ENCODE results near the gene GHR. TPM values are rescaled to one million over a fixed set of nuclear protein-coding genes. Genes with fewer than 3 reads are reported as not detected.
A peak's percentile ranks its signal among the peaks of the same experiment; 100 is the strongest.

The GHR gene
- total and polyA plus RNA-seq, 2 donors (not counting 3 experiments of a cell fraction or from before 2014, with no cell fraction given), result 0.27 to 0.28 TPM

DNA sequence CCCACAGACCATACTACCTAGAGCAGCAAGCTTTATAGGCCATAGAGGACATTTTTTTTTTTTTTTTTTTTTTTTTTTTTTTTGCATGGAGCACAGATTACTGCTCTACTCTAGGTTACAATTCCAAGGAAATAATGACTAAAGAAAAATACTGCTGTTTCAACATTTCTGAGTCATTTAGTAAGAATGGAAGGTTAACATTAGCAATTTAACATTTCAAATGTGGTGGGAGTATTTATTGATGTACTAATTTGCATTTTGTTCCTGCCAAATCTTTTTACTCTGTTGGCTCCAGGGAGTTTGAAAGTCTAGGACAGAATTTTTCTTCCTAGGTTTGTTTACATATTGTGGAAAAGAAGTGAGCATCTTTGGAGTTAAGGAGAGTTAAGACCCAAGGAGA, 191.3 kb downstream of the GHR start:
- H3K27me3 ChIP-seq (ENCODE audit: control insufficient read depth in 2 of 2, insufficient read depth in 2 of 2, low read length in 2 of 2), result no peaks in the 10 kb centered on the region
- no peak overlapping the region for H3K4me3 ChIP-seq (replicated peaks in 1 of 3; ENCODE audit: insufficient read depth in 1 of 3, low read depth in 1 of 3, low read length in 3 of 3)
- no peak overlapping the region for H2AFZ ChIP-seq (ENCODE audit: low read depth, low read length)
- H3K4me2 ChIP-seq (ENCODE audit: insufficient read depth, low read length), result no peak overlapping the region
- H4K20me1 ChIP-seq (replicated peaks; ENCODE audit: control insufficient read depth, extremely low read depth, insufficient read depth, low read length), result no peaks in the 10 kb centered on the region
- no peak overlapping the region for H3K27ac ChIP-seq (ENCODE audit: insufficient read depth, low read depth, low read length)
- H3K4me1 ChIP-seq (ENCODE audit: control insufficient read depth, extremely low read depth, insufficient read depth, low read length), result no peaks in the 10 kb centered on the region
- H3K79me2 ChIP-seq (ENCODE audit: control insufficient read depth, insufficient read depth, low read length), result no peaks in the 10 kb centered on the region
- no peak for TF ChIP-seq CTCF (IDR thresholded peaks at IDR 0.05; ENCODE audit: extremely low read depth in 1 of 2, insufficient read depth in 1 of 2, low read depth in 1 of 2, low read length in 2 of 2)
- POLR2A ChIA-PET, result no interaction called here
- H3K9me3 ChIP-seq (replicated peaks; ENCODE audit: control insufficient read depth, insufficient read depth, low read length), result no peaks in the 10 kb centered on the region
- H3K9ac ChIP-seq (replicated peaks; ENCODE audit: extremely low read depth, insufficient read depth, low read length), result no peak overlapping the region
- dilution Hi-C loops (cut with MboI; ENCODE audit: extremely low pct_ligation_motif_present, low sequenced_read_pairs), result no loop called here
- H3K36me3 ChIP-seq (ENCODE audit: control insufficient read depth in 2 of 2, extremely low read depth in 1 of 2, insufficient read depth in 2 of 2, low read length in 2 of 2), result no peaks in the 10 kb centered on the region
- no TSS peak for BruUV-seq (replicated peaks)
- CTCF ChIA-PET, result no interaction called here
- FAIRE-seq (no peak), DNase-seq (ENCODE audit: low read depth, low spot score) (no peak)
- peaks cover 2% of the 10 kb centered on the region for H3K9me1 ChIP-seq (replicated peaks; ENCODE audit: control insufficient read depth, extremely low read depth, insufficient read depth, low read length)
- intact Hi-C loops (cut with micrococcal nuclease), result no loop called here

DNA sequence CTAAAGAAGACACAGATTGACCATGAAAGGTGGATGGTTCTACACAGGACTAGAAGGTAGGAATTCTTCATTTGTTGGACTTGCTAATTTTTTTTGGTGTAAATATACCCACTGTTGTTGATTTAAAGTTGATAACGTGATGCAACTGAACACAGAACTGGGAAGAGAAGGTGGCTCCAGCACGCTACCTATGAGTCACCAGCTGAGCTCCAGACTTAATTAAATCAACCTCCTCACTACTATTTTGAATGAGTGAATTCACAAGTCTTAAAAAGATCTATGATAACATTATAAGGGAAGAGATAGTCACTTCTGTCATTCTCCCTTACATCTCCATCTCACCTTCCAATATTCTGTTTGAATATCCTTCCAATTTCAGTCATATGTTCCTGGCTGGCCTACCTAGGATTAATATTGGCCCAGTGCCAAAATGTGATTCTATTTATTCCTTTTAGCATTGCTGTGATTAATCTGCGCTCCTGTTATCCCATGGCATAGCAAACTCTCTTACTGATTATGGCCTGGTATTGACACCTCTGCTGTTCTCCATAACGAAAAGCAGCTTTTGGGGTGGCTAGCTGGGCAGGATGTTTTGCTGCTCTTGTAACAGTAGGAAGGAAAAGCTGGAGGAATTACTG, 197.5 kb downstream of the GHR start:
- Histone ChIP-seq H3K9me3 (replicated peaks; ENCODE audit: control insufficient read depth, insufficient read depth, low read length) (no peaks in the 10 kb centered on the region), H3K4me3 (replicated peaks in 1 of 3; ENCODE audit: insufficient read depth in 1 of 3, low read depth in 1 of 3, low read length in 3 of 3) (no peak overlapping the region), H3K27me3 (ENCODE audit: control insufficient read depth in 2 of 2, insufficient read depth in 2 of 2, low read length in 2 of 2) (no peaks in the 10 kb centered on the region), H3K9ac (replicated peaks; ENCODE audit: extremely low read depth, insufficient read depth, low read length) (no peak overlapping the region), H2AFZ (ENCODE audit: low read depth, low read length) (no peak overlapping the region), H3K36me3 (ENCODE audit: control insufficient read depth in 2 of 2, extremely low read depth in 1 of 2, insufficient read depth in 2 of 2, low read length in 2 of 2) (no peaks in the 10 kb centered on the region), H4K20me1 (replicated peaks; ENCODE audit: control insufficient read depth, extremely low read depth, insufficient read depth, low read length) (no peaks in the 10 kb centered on the region), H3K27ac (ENCODE audit: insufficient read depth, low read depth, low read length) (no peak overlapping the region), H3K4me1 (ENCODE audit: control insufficient read depth, extremely low read depth, insufficient read depth, low read length) (no peaks in the 10 kb centered on the region), H3K4me2 (ENCODE audit: insufficient read depth, low read length) (no peak overlapping the region), H3K79me2 (ENCODE audit: control insufficient read depth, insufficient read depth, low read length) (no peaks in the 10 kb centered on the region), H3K9me1 (replicated peaks; ENCODE audit: control insufficient read depth, extremely low read depth, insufficient read depth, low read length) (no peaks in the 10 kb centered on the region)
- CTCF ChIA-PET, result interaction anchor here (0.8 kb wide), 1 partner anchor 10 kb away, joined by 3 read pairs; no protein-coding TSS in a partner anchor
- dilution Hi-C loops (cut with MboI; ENCODE audit: extremely low pct_ligation_motif_present, low sequenced_read_pairs), result no loop called here
- FAIRE-seq (peak; percentile 44), DNase-seq (ENCODE audit: low read depth, low spot score) (no peak)
- POLR2A ChIA-PET, result no interaction called here
- no peak for TF ChIP-seq MYC (IDR thresholded peaks at IDR 0.05; ENCODE audit: low read depth, low read length)
- TF ChIP-seq, protein P1, sequence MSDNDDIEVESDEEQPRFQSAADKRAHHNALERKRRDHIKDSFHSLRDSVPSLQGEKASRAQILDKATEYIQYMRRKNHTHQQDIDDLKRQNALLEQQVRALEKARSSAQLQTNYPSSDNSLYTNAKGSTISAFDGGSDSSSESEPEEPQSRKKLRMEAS (IDR thresholded peaks at IDR 0.05; ENCODE audit: insufficient read depth, insufficient read length), result no peak
- no peak for TF ChIP-seq GATA2 (IDR thresholded peaks at IDR 0.05; ENCODE audit: insufficient read depth, insufficient read length, low read depth, low read length)
- TF ChIP-seq FOS (IDR thresholded peaks at IDR 0.05; ENCODE audit: borderline replicate concordance, insufficient read depth, low read length), result no peak
- no peak for TF ChIP-seq POLR2AphosphoS5 (IDR thresholded peaks at IDR 0.05; ENCODE audit: insufficient read depth, low read depth, low read length)
- TF ChIP-seq POLR2A (IDR thresholded peaks at IDR 0.05; ENCODE audit: low read depth, low read length), result no peak
- no peak for TF ChIP-seq EZH2 (IDR thresholded peaks at IDR 0.05; ENCODE audit: borderline replicate concordance, low read depth, low read length, severe bottlenecking)
- TF ChIP-seq CTCF (IDR thresholded peaks at IDR 0.05; ENCODE audit: extremely low read depth in 1 of 2, insufficient read depth in 1 of 2, low read depth in 1 of 2, low read length in 2 of 2), result no peak
- no peak for TF ChIP-seq JUN (IDR thresholded peaks at IDR 0.05; ENCODE audit: borderline replicate concordance, insufficient read depth, insufficient read length, low read depth)
- no TSS peak for BruUV-seq (replicated peaks)
- intact Hi-C loops (cut with micrococcal nuclease), result no loop called here
